Measurements from ENCODE around the gene TAGAP.
"Not testable (repeated sequence)": the region's sequence is repeated elsewhere in the genome, so short reads cannot be mapped to it uniquely, and the experiment has no call there.

DNA sequence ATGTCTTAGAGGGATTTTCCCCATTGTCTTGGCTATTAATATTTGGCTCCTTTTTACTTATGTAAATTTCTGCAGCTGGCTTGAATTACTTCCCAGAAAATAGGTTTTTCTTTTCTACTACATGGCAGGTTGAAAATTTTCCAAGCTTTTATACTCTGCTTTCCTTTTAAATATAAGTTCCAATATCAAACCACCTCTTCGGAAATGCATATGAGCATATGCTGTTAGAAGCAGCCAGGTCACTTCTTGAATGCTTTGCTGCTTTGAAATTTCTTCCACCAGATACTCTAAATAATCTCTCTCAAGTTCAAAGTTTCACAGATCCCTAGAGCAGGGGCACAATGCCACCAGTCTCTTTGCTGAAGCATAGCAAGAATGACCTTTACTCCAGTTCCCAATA is 19.6 kb downstream of the TAGAP start:
- TF ChIP-seq, protein P1, sequence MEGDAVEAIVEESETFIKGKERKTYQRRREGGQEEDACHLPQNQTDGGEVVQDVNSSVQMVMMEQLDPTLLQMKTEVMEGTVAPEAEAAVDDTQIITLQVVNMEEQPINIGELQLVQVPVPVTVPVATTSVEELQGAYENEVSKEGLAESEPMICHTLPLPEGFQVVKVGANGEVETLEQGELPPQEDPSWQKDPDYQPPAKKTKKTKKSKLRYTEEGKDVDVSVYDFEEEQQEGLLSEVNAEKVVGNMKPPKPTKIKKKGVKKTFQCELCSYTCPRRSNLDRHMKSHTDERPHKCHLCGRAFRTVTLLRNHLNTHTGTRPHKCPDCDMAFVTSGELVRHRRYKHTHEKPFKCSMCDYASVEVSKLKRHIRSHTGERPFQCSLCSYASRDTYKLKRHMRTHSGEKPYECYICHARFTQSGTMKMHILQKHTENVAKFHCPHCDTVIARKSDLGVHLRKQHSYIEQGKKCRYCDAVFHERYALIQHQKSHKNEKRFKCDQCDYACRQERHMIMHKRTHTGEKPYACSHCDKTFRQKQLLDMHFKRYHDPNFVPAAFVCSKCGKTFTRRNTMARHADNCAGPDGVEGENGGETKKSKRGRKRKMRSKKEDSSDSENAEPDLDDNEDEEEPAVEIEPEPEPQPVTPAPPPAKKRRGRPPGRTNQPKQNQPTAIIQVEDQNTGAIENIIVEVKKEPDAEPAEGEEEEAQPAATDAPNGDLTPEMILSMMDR (IDR thresholded peaks at IDR 0.05; ENCODE audit: insufficient read depth, low read length, poor library complexity, severe bottlenecking) = not testable (repeated sequence)
- not testable (repeated sequence) for TF ChIP-seq EZH2phosphoT487 (conservative IDR thresholded peaks at IDR 0.05; ENCODE audit: low read length)

Measured in SU-DHL-6 (cell line).